Upper lobe of left lung (tissue), 4 donors: Measurements from ENCODE around the gene COL8A1.

ENCODE experiments used
- EP300 ChIP-seq, 4 donors: sonication (generic); formaldehyde crosslinking; IDR thresholded peaks; one replicate each; pipeline ENCODE4 v1.5.1; 2017; ENCODE audit warnings: antibody characterized with exemption in 4 of 4, control low read depth in 2 of 4
- POLR2A ChIP-seq, 4 donors: fragments of 450-650 bp; IDR thresholded peaks; one replicate each; pipeline ENCODE4 v1.5.1; 2016 to 2017; ENCODE audit warnings: antibody characterized with exemption in 4 of 4, mild to moderate bottlenecking in 2 of 4

DNA sequence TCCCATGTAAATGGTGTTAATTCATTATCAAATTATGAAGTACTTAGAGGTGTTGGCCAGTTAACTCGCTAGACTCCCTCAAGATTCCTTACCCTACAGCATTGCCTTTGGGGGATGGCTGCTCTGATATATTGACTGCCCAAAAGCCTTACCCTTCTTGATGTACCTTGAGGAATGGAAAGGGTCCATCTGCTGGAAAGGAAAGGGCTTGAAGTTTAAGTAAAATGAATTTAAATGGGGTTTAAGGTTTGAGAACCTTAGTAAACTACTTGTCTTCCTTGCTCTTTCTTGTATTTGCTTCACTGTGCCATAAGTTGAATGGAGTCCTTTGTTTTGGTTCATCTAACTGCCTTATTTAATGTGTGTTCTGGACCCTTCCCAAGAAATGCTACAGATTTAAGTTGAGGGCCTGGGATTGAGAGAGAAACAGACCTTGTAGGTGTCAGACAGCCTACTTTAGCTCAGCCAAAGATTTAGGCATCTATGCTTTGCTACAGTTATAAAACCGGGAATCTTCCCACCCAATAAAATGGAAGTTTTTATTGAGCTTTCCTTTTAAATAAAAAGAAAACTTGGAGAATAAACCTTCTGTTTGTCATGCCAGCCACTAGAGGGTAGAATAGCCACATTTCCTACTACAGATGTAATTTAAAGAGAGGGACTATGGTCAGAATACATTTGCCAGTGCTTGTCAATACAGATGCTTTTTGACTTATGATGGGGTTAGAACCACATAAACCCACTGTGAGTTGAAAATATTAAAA lies 204.6 kb downstream of the COL8A1 start:
- no peak for TF ChIP-seq POLR2A (IDR thresholded peaks at IDR 0.05)
- TF ChIP-seq EP300 (IDR thresholded peaks at IDR 0.05): no peak
